WTC11 (cell line): ENCODE data around the gene FGB.

Experiments used
- CREB1 ChIP-seq: sonication (generic); formaldehyde crosslinking; IDR thresholded peaks from 2 replicates; pipeline ENCODE4 v1.8.0; 2023; ENCODE audit warnings: mild to moderate bottlenecking, missing genetic modification reagents
- TCF7 ChIP-seq: sonication (generic); formaldehyde crosslinking; IDR thresholded peaks from 2 replicates; pipeline ENCODE4 v1.8.0; 2022; ENCODE audit warnings: mild to moderate bottlenecking, low read depth, missing genetic modification reagents, moderate library complexity
- TF ChIP-seq, protein P1 (sequence below): fragments of 200-600 bp; IDR thresholded peaks from 2 replicates; pipeline ENCODE4 v1.8.0; 2022; ENCODE audit warnings: antibody characterized with exemption

DNA sequence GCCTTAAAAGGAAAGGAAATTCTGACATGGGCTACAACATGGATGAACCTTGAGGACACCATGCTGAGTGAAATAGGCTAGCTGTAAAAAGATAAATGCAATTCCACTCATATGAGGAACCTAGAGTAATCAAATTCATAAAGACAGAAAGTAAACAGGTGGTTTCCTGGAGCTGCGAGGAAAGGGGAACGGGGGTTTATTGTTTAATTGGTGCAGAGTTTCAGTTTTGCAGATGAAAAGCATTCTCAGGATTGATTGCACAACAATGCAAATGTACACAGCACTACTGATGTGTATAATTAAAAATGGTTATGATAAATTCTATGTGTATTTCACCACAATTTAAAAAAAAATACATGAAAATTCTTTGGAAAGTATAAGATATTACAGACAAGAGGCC is 36.7 kb upstream of the FGB start:
- TF ChIP-seq, protein P1, sequence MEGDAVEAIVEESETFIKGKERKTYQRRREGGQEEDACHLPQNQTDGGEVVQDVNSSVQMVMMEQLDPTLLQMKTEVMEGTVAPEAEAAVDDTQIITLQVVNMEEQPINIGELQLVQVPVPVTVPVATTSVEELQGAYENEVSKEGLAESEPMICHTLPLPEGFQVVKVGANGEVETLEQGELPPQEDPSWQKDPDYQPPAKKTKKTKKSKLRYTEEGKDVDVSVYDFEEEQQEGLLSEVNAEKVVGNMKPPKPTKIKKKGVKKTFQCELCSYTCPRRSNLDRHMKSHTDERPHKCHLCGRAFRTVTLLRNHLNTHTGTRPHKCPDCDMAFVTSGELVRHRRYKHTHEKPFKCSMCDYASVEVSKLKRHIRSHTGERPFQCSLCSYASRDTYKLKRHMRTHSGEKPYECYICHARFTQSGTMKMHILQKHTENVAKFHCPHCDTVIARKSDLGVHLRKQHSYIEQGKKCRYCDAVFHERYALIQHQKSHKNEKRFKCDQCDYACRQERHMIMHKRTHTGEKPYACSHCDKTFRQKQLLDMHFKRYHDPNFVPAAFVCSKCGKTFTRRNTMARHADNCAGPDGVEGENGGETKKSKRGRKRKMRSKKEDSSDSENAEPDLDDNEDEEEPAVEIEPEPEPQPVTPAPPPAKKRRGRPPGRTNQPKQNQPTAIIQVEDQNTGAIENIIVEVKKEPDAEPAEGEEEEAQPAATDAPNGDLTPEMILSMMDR, result no peak
- TF ChIP-seq TCF7, result no peak
- TF ChIP-seq CREB1, result no peak
